Stimulated activated effector memory CD8-positive, alpha-beta T cell treated with anti-CD3 and anti-CD28 coated beads, Interleukin-12 subunit alpha, Interleukin-12 subunit beta, amount 100 ng/mL, for 72 hours (primary cell): Measurements from ENCODE around the gene CTAG1B.
"Not testable (repeated sequence)": the region's sequence is repeated elsewhere in the genome, so short reads cannot be mapped to it uniquely, and the experiment has no call there.

Source experiments
- ATAC-seq: fragments of 150-1000 bp; cut with Tn5 transposase; 2 replicates; pipeline ENCODE4 v1.10.0; 2021
- DNase-seq, 2 donors: peaks; one replicate each; pipeline ENCODE4 v3.0.0; 2021 to 2022; ENCODE audit warnings: low spot score in 2 of 2
- H3K27ac Mint-ChIP-seq: one replicate; pipeline ENCODE4 v1.8.0; 2022; ENCODE audit warnings: mild to moderate bottlenecking, mixed read lengths
- H3K36me3 Mint-ChIP-seq: one replicate; pipeline ENCODE4 v1.8.0; 2022; ENCODE audit warnings: mild to moderate bottlenecking, mixed read lengths
- H3K4me1 Mint-ChIP-seq: one replicate; pipeline ENCODE4 v1.8.0; 2022; ENCODE audit warnings: mixed read lengths
- H3K4me3 Mint-ChIP-seq: one replicate; pipeline ENCODE4 v1.8.0; 2022; ENCODE audit warnings: mild to moderate bottlenecking, mixed read lengths
- H3K9me3 Mint-ChIP-seq: one replicate; pipeline ENCODE4 v1.8.0; 2022; ENCODE audit warnings: mixed read lengths

The CTAG1B gene

GRCh38 chrX:154602766-154603437 lies 16.2 kb downstream of the CTAG1B start:
- Mint-ChIP-seq H3K9me3 (no peaks in the 10 kb centered on the region), H3K36me3 (no peaks in the 10 kb centered on the region), H3K4me3 (no peak overlapping the region), H3K4me1 (peaks cover 20% of the 10 kb centered on the region), H3K27ac (no peak overlapping the region)
- no peak for ATAC-seq
- DNase-seq: no peak

GRCh38 chrX:154602226-154602625 lies 16.9 kb downstream of the CTAG1B start:
- DNase-seq (no peak), ATAC-seq (no peak)
- no peak overlapping the region for H3K4me3 Mint-ChIP-seq
- no peaks in the 10 kb centered on the region for H3K9me3 Mint-ChIP-seq
- peaks cover 20% of the 10 kb centered on the region for H3K4me1 Mint-ChIP-seq
- H3K36me3 Mint-ChIP-seq: no peaks in the 10 kb centered on the region
- H3K27ac Mint-ChIP-seq: no peak overlapping the region

- DNase-seq: no peak
- H3K27ac Mint-ChIP-seq: no peak overlapping the region
- no peaks in the 10 kb centered on the region for H3K36me3 Mint-ChIP-seq
- H3K4me3 Mint-ChIP-seq: no peak overlapping the region
- peaks cover 18% of the 10 kb centered on the region for H3K4me1 Mint-ChIP-seq
- no peaks in the 10 kb centered on the region for H3K9me3 Mint-ChIP-seq
- ATAC-seq: no peak
Observed at GRCh38 chrX:154600759-154601374, 18.2 kb downstream of the CTAG1B start.

- no peaks in the 10 kb centered on the region for H3K9me3 Mint-ChIP-seq
- DNase-seq (no peak), ATAC-seq (no peak)
- H3K4me1 Mint-ChIP-seq: peaks cover 25% of the 10 kb centered on the region
- no peaks in the 10 kb centered on the region for H3K36me3 Mint-ChIP-seq
- H3K27ac Mint-ChIP-seq: no peak overlapping the region
- H3K4me3 Mint-ChIP-seq: no peak overlapping the region
Observed at GRCh38 chrX:154599531-154599930, 19.6 kb downstream of the CTAG1B start.

GRCh38 chrX:154598656-154599055 lies 20.4 kb downstream of the CTAG1B start:
- DNase-seq (no peak), ATAC-seq (no peak)
- Mint-ChIP-seq H3K4me3 (no peak overlapping the region), H3K4me1 (peaks cover 25% of the 10 kb centered on the region), H3K36me3 (no peaks in the 10 kb centered on the region), H3K9me3 (no peaks in the 10 kb centered on the region), H3K27ac (no peak overlapping the region)

- Mint-ChIP-seq H3K4me3 (no peak overlapping the region), H3K9me3 (no peaks in the 10 kb centered on the region), H3K4me1 (peaks cover 25% of the 10 kb centered on the region), H3K27ac (no peak overlapping the region), H3K36me3 (no peaks in the 10 kb centered on the region)
- ATAC-seq (no peak), DNase-seq (no peak)
Observed at GRCh38 chrX:154597221-154597620, 21.9 kb downstream of the CTAG1B start.

DNA sequence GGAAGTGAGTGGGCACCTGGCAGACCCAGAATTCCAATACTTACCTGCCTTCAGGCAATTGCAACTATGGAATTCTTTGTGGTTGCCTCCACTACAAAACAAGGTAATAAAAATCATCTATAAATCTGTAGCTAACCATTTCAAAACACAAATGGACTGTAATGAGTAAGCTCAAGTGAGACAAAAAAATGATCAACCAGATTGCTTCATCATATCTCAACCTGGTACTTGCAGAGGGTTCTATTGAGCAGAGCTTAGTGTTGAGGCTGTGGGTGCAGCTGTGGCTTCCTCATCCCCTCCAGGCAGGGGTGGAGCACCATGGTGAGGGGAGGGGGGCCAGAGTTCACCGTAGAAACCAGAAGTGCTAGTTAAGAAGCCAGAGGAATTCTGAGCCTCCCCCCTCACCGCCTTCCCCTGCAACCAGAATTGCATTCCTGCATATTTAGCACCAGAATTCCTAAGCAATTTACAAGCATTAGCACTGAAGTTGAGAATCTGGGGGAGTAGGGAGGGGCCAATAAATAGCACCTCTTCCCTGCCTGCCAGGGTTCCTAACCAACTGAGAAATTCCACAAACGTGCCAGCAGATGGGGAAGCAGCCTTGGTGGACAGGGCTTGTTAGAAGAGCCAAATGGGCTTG lies 22.7 kb downstream of the CTAG1B start:
- DNase-seq (no peak), ATAC-seq (peak; percentile 81)
- no peaks in the 10 kb centered on the region for H3K36me3 Mint-ChIP-seq
- H3K27ac Mint-ChIP-seq: no peak overlapping the region
- peaks cover 25% of the 10 kb centered on the region for H3K4me1 Mint-ChIP-seq
- no peaks in the 10 kb centered on the region for H3K9me3 Mint-ChIP-seq
- no peak overlapping the region for H3K4me3 Mint-ChIP-seq

DNA sequence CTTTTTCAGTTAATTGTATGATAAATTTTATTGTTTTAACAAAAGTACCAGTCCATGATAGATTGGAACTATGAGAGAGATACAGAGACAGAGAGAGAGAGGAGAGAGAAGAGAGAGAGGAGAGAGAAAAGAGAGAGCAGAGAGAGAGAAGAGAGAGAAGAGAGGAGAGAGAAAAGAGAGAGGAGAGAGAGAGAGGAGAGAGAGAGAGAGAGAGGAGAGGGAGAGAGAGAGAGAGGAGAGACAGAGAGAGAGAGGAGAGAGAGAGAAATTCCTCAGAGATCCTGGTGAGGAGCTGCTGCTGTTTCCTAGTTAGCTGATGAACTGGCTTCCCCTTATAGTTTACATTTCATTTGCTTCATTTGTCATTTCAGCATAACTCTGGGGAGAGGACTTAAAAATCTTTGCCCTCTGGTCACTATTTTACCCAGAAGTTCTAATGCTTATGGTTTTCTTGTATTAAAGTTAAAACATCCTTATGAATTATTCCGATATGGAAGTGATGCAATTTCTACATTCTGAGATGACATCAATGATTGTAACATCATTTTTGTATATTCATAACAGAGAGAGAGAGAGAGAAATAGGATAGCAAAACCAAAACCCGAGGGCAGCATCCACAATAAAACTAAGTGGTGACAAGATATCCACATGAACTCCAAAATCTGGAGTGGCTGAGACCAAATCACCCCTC lies 23.4 kb downstream of the CTAG1B start:
- H3K4me1 Mint-ChIP-seq: peaks cover 25% of the 10 kb centered on the region
- H3K4me3 Mint-ChIP-seq: no peak overlapping the region
- ATAC-seq (no peak), DNase-seq (no peak)
- H3K27ac Mint-ChIP-seq: no peak overlapping the region
- no peaks in the 10 kb centered on the region for H3K36me3 Mint-ChIP-seq
- no peaks in the 10 kb centered on the region for H3K9me3 Mint-ChIP-seq

- no peaks in the 10 kb centered on the region for H3K9me3 Mint-ChIP-seq
- H3K4me1 Mint-ChIP-seq: peaks cover 15% of the 10 kb centered on the region
- DNase-seq (no peak), ATAC-seq (no peak)
- H3K36me3 Mint-ChIP-seq: no peaks in the 10 kb centered on the region
- H3K27ac Mint-ChIP-seq: no peak overlapping the region
- H3K4me3 Mint-ChIP-seq: no peak overlapping the region
Observed at GRCh38 chrX:154594491-154594890, 24.6 kb downstream of the CTAG1B start.

DNA sequence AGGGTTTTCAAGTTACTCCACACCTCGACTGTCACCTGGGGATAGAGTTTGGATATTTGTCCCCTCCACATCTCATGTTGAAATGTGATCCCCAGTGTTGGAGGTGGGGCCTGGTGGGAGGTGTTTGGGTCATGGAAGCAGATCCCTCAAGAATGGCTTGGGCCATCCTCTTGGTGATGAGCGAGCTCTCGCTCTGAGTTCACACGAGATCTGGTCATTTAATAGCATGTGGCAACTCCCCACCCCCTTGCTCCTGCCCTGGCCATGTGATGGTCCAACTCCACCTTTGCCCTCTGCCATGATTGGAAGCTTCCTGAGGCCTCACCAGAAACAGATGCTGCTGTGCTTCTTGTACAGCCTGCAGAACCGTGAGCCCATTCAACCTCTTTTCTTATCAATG lies 25.9 kb downstream of the CTAG1B start:
- ATAC-seq (no peak), DNase-seq (no peak)
- H3K27ac Mint-ChIP-seq: no peak overlapping the region
- H3K4me3 Mint-ChIP-seq: no peak overlapping the region
- no peaks in the 10 kb centered on the region for H3K9me3 Mint-ChIP-seq
- peaks cover 15% of the 10 kb centered on the region for H3K4me1 Mint-ChIP-seq
- H3K36me3 Mint-ChIP-seq: no peaks in the 10 kb centered on the region

DNA sequence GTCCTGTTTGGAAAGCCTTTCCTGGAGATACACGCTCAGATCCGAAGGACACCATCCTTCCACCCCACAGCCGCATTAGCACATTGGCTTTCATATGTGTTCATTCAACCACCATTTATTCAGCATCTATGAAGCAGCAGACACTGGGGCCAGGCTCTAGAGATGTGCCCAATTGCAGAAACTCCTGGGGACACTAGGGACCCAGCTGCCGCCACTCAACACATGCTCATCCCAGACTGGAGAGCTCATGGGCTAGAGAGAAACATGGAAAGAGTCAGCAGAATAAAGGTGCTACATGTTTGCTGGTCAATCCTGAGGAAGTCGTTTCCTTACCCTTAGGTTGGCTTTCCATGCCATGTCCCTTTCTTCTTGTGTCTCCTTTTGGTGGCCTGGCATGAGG lies 26.6 kb downstream of the CTAG1B start:
- Mint-ChIP-seq H3K4me1 (peaks cover 15% of the 10 kb centered on the region), H3K9me3 (no peaks in the 10 kb centered on the region), H3K4me3 (no peak overlapping the region), H3K27ac (no peak overlapping the region), H3K36me3 (no peaks in the 10 kb centered on the region)
- no peak for DNase-seq
- ATAC-seq: no peak

DNA sequence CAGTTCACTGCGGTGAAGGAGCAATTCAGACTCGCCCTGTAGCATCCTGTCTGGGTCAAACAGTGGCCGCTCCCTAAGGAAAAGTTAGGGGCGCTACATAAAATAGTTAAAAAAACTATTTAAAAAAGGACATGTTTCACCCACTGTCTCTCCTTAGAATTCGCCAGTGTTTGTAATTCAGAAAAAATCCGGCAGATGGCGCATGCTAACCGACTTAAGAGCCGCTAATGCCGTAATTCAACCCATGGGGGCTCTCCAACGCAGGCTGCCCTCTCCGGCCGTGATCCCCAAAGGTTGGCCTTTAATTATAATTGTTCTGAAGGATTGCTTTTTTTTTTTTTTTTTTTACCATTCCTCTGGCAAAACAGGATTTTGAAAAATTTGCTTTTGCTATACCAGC lies 28.7 kb downstream of the CTAG1B start:
- H3K4me3 Mint-ChIP-seq, H3K36me3 Mint-ChIP-seq, H3K9me3 Mint-ChIP-seq, H3K27ac Mint-ChIP-seq, H3K4me1 Mint-ChIP-seq, ATAC-seq, DNase-seq: not testable (repeated sequence)

DNA sequence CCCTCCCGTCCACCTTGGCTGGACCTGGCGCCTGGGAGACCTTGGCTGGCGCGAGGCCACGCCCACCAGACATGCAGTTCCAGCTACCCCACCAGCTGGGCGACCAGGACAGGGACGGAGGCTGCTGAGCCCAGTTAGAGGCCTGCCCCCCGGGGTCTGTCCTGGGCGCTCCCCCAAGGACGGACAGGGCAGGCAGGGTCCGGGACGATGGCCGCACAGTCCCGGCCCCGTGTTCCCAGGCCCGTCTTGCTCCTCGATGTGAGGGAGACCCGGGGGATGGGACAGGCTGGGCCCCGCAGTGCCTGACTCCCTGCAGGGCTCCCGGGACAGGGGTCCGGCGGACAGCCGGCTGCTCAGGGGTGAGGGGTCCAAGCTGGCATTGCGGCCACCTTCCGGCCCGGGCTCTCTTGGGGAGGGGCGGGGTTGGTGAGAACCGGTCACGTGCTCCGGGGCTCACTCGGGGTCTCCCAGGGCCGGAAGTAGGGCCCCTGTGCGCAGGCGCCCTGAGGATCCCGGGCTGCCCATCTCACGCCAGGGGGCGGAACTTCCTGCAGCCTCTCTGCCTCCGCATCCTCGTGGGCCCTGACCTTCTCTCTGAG lies 34.4 kb downstream of the CTAG1B start, which contains the start of gene CTAG1A:
Gene CTAG1A, plus strand, starts transcription at position 549 of the 599 bp plus-strand sequence. CDS start 74 bp downstream, outside the sequence.
- DNase-seq, ATAC-seq, H3K4me1 Mint-ChIP-seq: not testable (repeated sequence)

GRCh38 chrX:154582994-154583393 lies 36.1 kb downstream of the CTAG1B start:
- not testable (repeated sequence) for H3K9me3 Mint-ChIP-seq, H3K4me1 Mint-ChIP-seq

More for the DNA sequence above, 34.4 kb downstream of the CTAG1B start, which contains the start of gene CTAG1A:
- not testable (repeated sequence) for H3K4me3 Mint-ChIP-seq, H3K36me3 Mint-ChIP-seq, H3K27ac Mint-ChIP-seq, H3K9me3 Mint-ChIP-seq

GRCh38 chrX:154575076-154575475 lies 44.0 kb downstream of the CTAG1B start:
- not testable (repeated sequence) for DNase-seq, H3K27ac Mint-ChIP-seq, H3K4me3 Mint-ChIP-seq, H3K4me1 Mint-ChIP-seq, H3K36me3 Mint-ChIP-seq, H3K9me3 Mint-ChIP-seq
- ATAC-seq: peak; percentile 62

More at GRCh38 chrX:154582994-154583393, 36.1 kb downstream of the CTAG1B start:
- peak; percentile 57 for ATAC-seq
- DNase-seq, H3K27ac Mint-ChIP-seq, H3K4me3 Mint-ChIP-seq, H3K36me3 Mint-ChIP-seq: not testable (repeated sequence)
